HEK293T (cell line): ENCODE measurements around the gene IZUMO2.

ENCODE experiments used
- ARNT ChIP-seq: fragments of 450-650 bp; IDR thresholded peaks from 2 replicates; pipeline ENCODE4 v1.6.1; 2017; ENCODE audit warnings: mild to moderate bottlenecking
- BHLHE40 ChIP-seq: fragments of 450-650 bp; IDR thresholded peaks from 2 replicates; pipeline ENCODE4 v1.6.1; 2016; ENCODE audit warnings: mild to moderate bottlenecking, moderate library complexity, borderline replicate concordance
- ELF4 ChIP-seq: fragments of 450-650 bp; IDR thresholded peaks from 2 replicates; pipeline ENCODE4 v1.6.1; 2017; ENCODE audit warnings: antibody characterized with exemption
- FOXK2 ChIP-seq: fragments of 450-650 bp; IDR thresholded peaks from 2 replicates; pipeline ENCODE4 v1.6.1; 2016; ENCODE audit warnings: mild to moderate bottlenecking
- LEF1 ChIP-seq: fragments of 450-650 bp; IDR thresholded peaks from 2 replicates; pipeline ENCODE4 v1.6.1; 2017; ENCODE audit warnings: mild to moderate bottlenecking, borderline replicate concordance

- no peak for TF ChIP-seq LEF1
- no peak for TF ChIP-seq ARNT
- TF ChIP-seq BHLHE40: no peak
- no peak for TF ChIP-seq ELF4
- TF ChIP-seq FOXK2: no peak
Observed at GRCh38 chr19:50184196-50184595, 21.1 kb upstream of the IZUMO2 start.
